ENCODE measurements around the gene KCNH1. TPM values are rescaled to one million over a fixed set of nuclear protein-coding genes. Genes with fewer than 3 reads are reported as not detected.

KCNH1 gene
- total and polyA plus RNA-seq, 5 experiments from 2014 or later, result not detected

GRCh38 chr1:210922666-210923065 lies 211.3 kb downstream of the KCNH1 start:
- Mint-ChIP-seq H3K27me3 (peaks cover 5 to 33% (median 13%) of the 10 kb centered on the region in 5 donors), H3K36me3 (peaks cover 0 to 15% (median 3%) of the 10 kb centered on the region in 3 donors), H3K9me3 (peaks cover 0 to 26% (median 7%) of the 10 kb centered on the region in 9 donors), H3K4me1 (no peaks in the 10 kb centered on the region), H3K4me3 (no peak overlapping the region), H3K27ac (no peak overlapping the region)
- POLR2A ChIA-PET, result no interaction called here
- ATAC-seq, result no peak
- DNase-seq, result no peak

- DNase-seq, result no peak
- Mint-ChIP-seq H3K36me3 (no peaks in the 10 kb centered on the region), H3K9me3 (peaks cover 0 to 9% (median 0%) of the 10 kb centered on the region in 9 donors), H3K4me3 (no peak overlapping the region), H3K4me1 (no peaks in the 10 kb centered on the region), H3K27ac (no peak overlapping the region), H3K27me3 (peaks cover 0 to 34% (median 13%) of the 10 kb centered on the region in 5 donors)
- ATAC-seq, result no peak
- POLR2A ChIA-PET, result no interaction called here
Measured at GRCh38 chr1:210920716-210921694, 212.9 kb downstream of the KCNH1 start.

DNA sequence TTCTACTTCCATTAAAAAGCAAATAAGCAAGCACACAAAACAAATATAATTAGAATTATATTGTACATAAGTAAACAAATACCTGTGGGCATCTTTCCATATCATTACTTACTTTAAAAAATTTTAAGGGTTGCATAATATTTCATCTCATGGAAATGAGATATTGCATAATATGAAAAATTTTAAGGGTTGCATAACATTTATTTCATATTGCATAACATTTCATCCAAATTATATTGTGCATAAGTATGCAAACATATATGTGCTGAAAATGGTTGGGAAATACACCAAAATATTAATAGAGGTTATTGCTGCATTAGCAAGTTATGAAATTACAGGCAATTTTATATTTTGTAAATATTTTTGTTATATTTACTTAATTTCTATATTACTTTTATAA lies 213.7 kb downstream of the KCNH1 start:
- Mint-ChIP-seq H3K4me3 (no peak overlapping the region), H3K36me3 (no peaks in the 10 kb centered on the region), H3K9me3 (peaks cover 0 to 8% (median 0%) of the 10 kb centered on the region in 9 donors), H3K4me1 (no peaks in the 10 kb centered on the region), H3K27me3 (peaks cover 0 to 34% (median 15%) of the 10 kb centered on the region in 5 donors), H3K27ac (no peak overlapping the region)
- POLR2A ChIA-PET, result no interaction called here
- DNase-seq (no peak), ATAC-seq (no peak)

- Mint-ChIP-seq H3K36me3 (no peaks in the 10 kb centered on the region), H3K9me3 (no peaks in the 10 kb centered on the region), H3K27ac (no peak overlapping the region), H3K27me3 (peaks cover 0 to 34% (median 15%) of the 10 kb centered on the region in 5 donors), H3K4me3 (no peak overlapping the region), H3K4me1 (no peaks in the 10 kb centered on the region)
- POLR2A ChIA-PET, result no interaction called here
- DNase-seq, result no peak
- ATAC-seq, result no peak
Measured at GRCh38 chr1:210918893-210919292, 215.1 kb downstream of the KCNH1 start.

DNA sequence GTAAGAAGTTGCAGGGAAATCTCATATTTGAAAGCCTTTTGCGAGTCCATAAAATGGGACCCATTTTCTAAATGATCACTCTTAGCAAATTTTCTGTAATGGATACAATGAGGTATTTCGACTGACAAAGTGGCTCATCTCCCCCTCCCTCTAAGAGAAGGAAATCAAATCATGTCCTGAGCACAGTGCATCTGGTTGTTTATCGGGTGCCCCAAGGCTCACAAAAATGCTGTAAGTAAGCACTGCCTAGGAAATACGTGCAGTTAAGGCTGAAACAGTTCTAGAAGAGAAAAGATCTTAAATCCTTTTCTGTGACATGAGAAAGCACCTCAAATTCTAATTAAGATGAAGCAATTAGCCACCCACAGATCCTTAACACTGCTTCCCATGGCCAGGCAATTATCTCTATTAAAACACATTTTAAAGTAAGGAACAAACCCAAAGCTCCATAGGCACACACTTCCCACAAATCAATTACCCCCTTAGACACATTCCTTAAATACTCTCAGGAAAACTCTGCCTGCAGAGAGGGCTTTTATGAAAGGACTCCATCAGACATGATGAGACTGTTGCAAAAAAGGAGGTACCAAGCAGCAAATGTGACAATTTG lies 216.3 kb downstream of the KCNH1 start:
- H3K9me3 Mint-ChIP-seq, result no peaks in the 10 kb centered on the region

GRCh38 chr1:210916548-210916947 lies 217.4 kb downstream of the KCNH1 start:
- no peak for ATAC-seq
- POLR2A ChIA-PET, result no interaction called here
- H3K4me3 Mint-ChIP-seq, result no peak overlapping the region

More for the DNA sequence above, 216.3 kb downstream of the KCNH1 start:
- H3K4me1 Mint-ChIP-seq, result no peaks in the 10 kb centered on the region
- no peaks in the 10 kb centered on the region for H3K36me3 Mint-ChIP-seq
- H3K4me3 Mint-ChIP-seq, result no peak overlapping the region
- no peak for ATAC-seq
- no peak for DNase-seq
- POLR2A ChIA-PET, result no interaction called here
- peaks cover 1 to 28% (median 13%) of the 10 kb centered on the region in 5 donors for H3K27me3 Mint-ChIP-seq
- no peak overlapping the region for H3K27ac Mint-ChIP-seq

GRCh38 chr1:210915890-210916507 lies 217.9 kb downstream of the KCNH1 start:
- POLR2A ChIA-PET, result no interaction called here
- Mint-ChIP-seq H3K27me3 (peaks cover 1 to 32% (median 12%) of the 10 kb centered on the region in 5 donors), H3K9me3 (no peaks in the 10 kb centered on the region), H3K4me1 (no peaks in the 10 kb centered on the region), H3K4me3 (no peak overlapping the region), H3K27ac (no peak overlapping the region), H3K36me3 (no peaks in the 10 kb centered on the region)
- DNase-seq (no peak), ATAC-seq (no peak)

More at GRCh38 chr1:210916548-210916947, 217.4 kb downstream of the KCNH1 start:
- Mint-ChIP-seq H3K36me3 (no peaks in the 10 kb centered on the region), H3K4me1 (no peaks in the 10 kb centered on the region), H3K27ac (no peak overlapping the region), H3K27me3 (peaks cover 1 to 32% (median 15%) of the 10 kb centered on the region in 5 donors), H3K9me3 (no peaks in the 10 kb centered on the region)
- no peak for DNase-seq

GRCh38 chr1:210912752-210913151 lies 221.2 kb downstream of the KCNH1 start:
- ATAC-seq (no peak), DNase-seq (no peak)
- H3K9me3 Mint-ChIP-seq, result no peaks in the 10 kb centered on the region
- H3K4me3 Mint-ChIP-seq, result no peak overlapping the region
- H3K36me3 Mint-ChIP-seq, result no peaks in the 10 kb centered on the region
- no peak overlapping the region for H3K27ac Mint-ChIP-seq
- H3K4me1 Mint-ChIP-seq, result no peaks in the 10 kb centered on the region
- H3K27me3 Mint-ChIP-seq, result peaks cover 6 to 38% (median 21%) of the 10 kb centered on the region in 5 donors
- POLR2A ChIA-PET, result no interaction called here

DNA sequence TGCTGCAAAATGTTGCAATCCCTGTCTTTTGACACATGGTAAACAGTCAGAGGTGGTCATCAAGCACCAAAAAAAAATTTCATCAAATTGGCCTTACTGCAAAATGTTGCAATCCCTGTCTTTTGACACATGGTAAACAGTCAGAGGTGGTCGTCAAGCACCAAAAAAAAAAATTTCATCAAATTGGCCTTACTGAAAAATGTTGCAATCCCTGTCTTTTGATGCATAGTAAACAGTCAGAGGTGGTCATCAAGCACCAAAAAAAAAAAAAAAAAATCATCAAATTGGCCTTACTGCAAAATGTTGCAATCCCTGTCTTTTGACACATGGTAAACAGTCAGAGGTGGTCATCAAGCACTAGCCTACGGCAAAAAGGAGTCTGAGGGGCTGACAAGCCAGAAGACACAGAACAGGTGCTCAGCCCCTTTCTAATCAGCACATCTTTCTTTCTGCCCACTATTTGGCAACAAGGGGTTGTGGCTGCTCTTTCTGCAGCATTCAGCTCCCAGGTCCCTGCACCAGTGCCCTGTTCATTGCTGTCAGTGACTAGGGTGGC lies 223.8 kb downstream of the KCNH1 start:
- no peak for ATAC-seq
- POLR2A ChIA-PET, result no interaction called here
- H3K4me3 Mint-ChIP-seq, result no peak overlapping the region
- no peaks in the 10 kb centered on the region for H3K4me1 Mint-ChIP-seq
- H3K9me3 Mint-ChIP-seq, result no peaks in the 10 kb centered on the region
- peaks cover 10 to 53% (median 29%) of the 10 kb centered on the region in 5 donors for H3K27me3 Mint-ChIP-seq
- H3K27ac Mint-ChIP-seq, result no peak overlapping the region
- no peak for DNase-seq
- H3K36me3 Mint-ChIP-seq, result no peaks in the 10 kb centered on the region

DNA sequence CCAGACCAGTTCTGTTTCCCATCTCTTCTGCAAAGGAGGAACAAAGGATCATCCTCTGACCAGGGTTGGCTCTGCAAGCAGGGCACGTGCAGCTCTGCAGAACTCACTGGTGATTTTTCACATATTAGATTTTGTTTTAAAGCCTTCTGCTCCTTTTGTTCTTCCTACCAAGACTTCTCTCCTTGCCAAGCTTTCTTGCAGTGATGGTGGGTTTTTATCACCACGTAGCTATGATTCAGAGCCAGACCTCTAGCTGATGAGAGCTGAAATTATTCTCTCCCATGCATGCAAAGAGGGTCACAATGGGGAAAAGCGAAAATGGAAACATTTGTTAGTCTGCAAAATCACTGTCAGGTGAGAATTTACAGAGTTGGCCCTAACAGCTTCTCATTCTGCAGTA lies 225.2 kb downstream of the KCNH1 start:
- ATAC-seq (no peak), DNase-seq (no peak)
- H3K9me3 Mint-ChIP-seq, result no peaks in the 10 kb centered on the region
- H3K4me3 Mint-ChIP-seq, result no peak overlapping the region
- POLR2A ChIA-PET, result no interaction called here
- H3K27ac Mint-ChIP-seq, result no peak overlapping the region
- no peaks in the 10 kb centered on the region for H3K36me3 Mint-ChIP-seq
- H3K4me1 Mint-ChIP-seq, result no peaks in the 10 kb centered on the region
- peaks cover 16 to 61% (median 29%) of the 10 kb centered on the region in 5 donors for H3K27me3 Mint-ChIP-seq

DNA sequence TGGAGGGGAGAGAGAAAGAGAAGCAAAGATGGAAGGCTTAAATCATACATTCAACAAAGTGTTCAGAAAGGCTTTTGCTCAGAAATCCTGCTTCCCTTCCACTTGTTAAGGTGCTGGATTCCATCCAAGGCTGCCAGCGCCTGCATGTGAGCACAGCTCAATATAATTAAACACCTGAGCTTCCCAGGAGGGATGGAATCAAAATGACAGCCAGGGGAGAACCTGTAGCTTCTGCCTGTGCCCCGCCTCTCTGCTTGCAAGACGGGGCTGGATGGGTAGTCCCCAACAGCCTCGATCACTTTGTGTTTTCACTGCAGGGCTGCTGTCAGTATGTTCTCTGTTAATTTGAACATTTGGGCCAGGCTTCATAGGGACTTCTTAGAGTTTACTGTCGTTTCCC lies 225.7 kb downstream of the KCNH1 start:
- POLR2A ChIA-PET, result no interaction called here
- no peak for ATAC-seq
- Mint-ChIP-seq H3K36me3 (no peaks in the 10 kb centered on the region), H3K9me3 (no peaks in the 10 kb centered on the region), H3K27ac (no peak overlapping the region), H3K27me3 (peaks cover 14 to 63% (median 29%) of the 10 kb centered on the region in 5 donors), H3K4me3 (no peak overlapping the region), H3K4me1 (no peaks in the 10 kb centered on the region)
- DNase-seq, result no peak

DNA sequence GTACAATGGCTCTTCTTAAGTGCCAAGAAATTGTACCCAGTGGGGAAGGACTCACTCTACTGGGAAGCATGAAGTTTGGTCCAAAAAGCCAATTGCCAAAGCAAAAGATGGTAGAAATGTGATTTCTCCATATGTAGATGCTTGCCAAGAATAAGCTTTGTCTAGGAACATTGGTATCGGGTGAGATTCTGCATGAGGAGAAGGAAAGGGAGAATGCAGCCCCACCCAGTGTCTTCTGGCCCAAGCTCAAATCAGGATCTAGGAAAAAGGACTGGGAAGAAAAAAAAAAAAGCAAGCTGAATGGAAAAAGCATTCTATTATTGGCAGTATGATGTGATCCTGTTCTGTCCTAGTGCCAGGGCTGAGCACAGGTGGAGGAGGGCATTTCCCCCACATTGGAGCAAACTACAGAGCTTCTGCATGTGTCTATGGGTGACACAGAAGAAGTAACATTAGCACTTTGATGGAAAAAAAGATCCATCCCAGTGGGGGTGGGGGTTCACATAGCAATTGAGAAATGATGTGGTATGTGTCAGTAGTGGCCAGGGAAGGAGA lies 226.6 kb downstream of the KCNH1 start:
- DNase-seq (no peak), ATAC-seq (no peak)
- Mint-ChIP-seq H3K36me3 (no peaks in the 10 kb centered on the region), H3K4me3 (no peak overlapping the region), H3K4me1 (no peaks in the 10 kb centered on the region), H3K27me3 (peaks cover 15 to 67% (median 29%) of the 10 kb centered on the region in 5 donors), H3K9me3 (no peaks in the 10 kb centered on the region), H3K27ac (no peak overlapping the region)
- POLR2A ChIA-PET, result no interaction called here
